ENCODE data around the gene SPCS3.
"Not testable (repeated sequence)": the region's sequence is repeated elsewhere in the genome, so short reads cannot be mapped to it uniquely, and the experiment has no call there.

SPCS3 gene

DNA sequence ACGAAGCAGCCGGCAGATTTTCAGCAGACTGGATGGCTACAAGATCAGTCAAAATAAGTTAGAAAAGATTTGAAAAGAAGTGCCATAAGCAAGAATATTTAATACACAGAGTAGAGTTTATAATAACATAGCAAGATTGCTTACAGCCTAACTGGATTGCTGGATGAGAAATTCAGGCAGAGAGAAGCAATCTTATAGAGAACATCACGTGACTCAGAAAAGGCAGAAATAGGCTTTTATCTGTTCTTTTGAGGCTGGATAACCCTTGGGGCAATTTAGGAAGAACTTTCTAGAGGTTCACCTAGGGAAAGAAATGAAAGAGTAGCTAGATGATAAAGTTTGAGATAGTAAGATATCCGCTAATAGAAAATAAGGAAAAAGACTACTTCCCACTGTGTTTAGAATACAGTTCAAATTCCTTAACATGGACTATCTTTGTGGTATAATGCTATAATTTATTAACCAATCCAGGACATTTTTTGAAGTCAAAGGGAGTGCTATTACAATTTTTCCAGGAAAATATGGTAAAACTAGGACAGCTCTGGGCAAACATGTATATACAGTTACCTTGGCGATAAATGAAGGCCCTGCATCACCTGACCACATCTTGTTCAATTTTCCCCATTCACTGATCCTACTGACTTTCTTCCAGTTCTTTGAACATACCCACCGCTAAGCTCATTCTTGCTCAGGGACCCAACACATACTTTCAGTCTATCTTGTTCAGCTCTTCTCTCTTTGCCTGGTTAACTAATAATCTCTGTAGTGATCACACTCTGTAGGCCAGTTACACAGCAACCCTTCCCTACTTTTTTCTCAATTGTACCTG lies 12.7 kb upstream of the SPCS3 start:
- FAIRE-seq = no peak

DNA sequence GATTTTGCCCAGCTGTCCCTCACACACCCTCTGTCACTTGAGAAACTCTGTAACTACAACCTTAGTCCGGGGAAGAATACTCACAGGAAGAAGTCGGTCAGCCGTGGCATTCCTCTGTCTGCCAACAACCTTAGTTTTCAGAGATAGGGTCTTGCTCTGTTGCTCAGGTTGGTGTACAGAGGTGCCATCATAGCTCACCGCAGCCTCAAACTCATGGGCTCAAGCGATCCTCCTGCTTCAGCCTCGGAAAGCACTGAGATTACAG lies 12.2 kb upstream of the SPCS3 start:
- FAIRE-seq = no peak

DNA sequence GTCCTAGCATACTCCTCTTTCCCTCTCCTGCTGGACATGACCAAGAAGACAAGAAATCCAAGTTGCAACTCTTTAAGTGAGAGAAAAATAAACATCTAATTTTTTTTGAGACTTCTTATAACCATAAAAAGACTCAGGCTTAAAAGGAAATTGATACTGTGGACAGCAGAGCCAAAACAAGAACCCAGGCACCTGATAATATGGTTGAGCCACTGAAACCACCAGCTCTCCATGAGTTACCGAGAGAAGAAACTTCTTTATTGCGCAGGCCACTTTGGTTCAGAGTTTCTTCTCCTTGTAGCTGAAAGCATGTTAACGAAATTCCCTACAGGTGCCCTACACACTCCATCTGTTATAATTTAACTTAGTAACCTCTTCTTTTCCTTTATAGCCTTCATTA lies 11.3 kb upstream of the SPCS3 start:
- no peak for FAIRE-seq

DNA sequence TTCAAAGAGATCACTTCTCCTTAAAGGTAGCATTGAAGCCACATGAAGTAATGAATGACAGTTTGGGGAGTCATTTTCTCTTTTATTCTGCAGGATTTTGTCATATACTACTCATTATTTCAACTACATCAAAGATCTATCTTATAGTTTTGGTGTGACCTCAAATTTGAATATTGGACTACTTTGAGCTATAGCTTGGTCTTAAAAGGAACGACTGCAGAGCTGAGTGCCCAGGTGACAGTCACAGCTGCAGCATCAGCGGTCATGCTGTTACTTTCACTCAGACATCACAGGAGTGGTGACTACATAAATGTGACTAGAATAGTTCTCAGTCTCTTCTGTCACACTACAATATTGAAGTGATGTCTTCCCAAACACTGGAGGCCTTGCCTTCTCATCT lies 10.7 kb upstream of the SPCS3 start:
- FAIRE-seq = no peak

DNA sequence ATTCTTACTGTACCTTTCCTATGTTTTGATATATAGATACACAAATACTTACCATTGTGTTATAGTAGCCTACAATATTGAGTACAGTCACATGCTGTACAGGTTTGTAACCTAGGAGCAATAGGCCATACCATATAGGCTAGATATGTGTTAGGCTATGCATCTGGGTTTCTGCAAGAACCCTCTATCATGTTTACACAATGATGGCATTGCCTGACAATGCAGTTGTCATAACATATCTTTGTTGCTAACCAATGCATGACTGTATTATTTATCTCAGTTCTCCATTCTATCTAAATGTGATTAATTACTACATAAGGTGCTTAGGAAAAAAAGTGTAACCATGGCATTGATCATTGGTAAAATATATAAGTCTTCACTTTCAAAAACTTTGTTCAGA lies 10.0 kb upstream of the SPCS3 start:
- no peak for FAIRE-seq

DNA sequence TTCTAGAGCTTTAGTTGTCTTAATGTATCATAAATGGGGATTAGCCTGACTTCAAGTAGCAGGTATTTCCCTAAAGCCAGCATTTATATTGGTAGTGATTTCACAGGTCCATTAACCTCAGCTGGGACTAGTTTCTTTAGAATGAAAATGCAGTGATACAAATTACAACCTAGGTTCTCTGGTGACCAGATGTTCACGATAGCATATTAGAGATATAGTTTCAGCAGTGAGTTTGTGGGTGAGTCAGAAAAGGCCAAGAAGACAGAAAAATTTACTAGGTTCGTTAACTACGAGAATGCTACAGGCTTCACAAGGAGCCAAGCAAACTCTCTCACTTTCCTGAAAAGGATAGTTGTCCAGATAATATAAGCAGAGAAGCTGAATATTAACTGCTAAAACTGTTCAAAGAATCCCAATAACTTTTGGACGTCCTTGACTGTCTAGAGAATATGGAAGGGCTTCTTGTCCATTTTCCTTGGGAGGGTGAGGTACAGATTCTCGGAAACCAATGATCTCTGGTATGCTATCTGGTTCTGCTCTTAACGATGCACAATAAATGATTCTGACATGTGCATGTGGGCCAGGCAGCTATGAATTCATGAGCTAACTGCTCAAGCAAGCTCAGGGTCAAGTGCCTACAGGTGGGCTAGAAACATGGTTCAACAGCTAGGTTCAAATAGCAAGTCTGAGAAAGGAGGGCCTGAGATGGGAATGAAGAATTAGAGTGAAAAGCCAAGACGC lies 6.0 kb upstream of the SPCS3 start:
- FAIRE-seq = no peak

DNA sequence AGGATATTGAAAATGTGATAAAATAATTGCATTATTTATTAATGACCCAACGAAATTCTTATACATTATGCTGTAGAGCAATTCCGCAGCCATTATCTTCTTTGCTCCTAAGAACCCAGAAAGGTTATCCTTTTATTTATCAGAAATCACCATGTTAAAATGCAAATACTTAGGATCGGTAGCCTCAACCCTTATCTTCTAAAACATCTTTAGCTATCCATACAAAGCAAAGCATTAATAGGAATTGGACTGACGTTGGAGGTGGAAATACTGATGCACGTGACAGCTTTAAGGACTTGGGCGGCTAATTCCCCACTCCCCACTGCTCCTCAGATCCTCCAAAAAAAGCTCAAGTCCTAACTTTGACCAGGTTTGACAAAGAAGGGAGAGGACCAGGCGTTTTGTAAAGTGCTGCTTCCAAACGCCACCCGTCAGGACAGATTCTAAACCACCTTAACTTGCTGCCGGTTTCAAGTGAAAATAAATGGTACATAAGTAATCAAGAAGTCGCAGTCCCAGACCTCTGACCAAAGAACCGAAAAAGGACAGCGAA lies 539 bp upstream of the SPCS3 start:
- FAIRE-seq = peak; percentile 69

DNA sequence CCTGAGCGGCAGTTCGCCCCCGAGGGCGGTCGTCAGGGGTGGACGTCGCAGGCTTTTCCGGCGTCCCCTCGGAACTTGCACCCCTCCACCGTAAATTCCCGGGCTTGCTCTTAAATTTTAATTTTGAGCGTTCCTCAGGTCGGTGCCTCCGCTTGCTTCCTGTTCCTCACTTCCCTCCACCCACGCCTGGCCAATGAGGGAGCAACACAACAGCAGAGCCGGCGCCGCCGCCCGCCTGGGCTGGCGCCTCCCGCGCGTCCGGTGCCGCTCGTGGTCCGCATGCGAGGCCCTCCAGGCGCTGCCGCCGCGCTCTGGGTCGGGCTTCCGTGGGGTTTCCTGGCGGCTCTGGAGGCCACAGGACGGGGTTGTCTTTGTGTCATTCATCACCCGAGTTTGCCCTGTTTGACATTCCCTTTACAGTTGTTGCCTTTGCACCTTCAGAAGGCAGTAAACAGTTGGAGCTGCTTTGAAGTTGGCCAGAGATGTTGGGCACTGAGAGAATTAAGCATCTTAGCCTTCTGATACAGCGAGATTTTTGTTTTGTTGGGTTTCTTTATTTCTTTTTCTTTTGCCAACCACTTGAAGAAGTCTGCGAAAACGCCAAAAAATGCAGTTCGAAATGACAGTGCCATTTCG lies 692 bp downstream of the SPCS3 start:
- no peak for FAIRE-seq

DNA sequence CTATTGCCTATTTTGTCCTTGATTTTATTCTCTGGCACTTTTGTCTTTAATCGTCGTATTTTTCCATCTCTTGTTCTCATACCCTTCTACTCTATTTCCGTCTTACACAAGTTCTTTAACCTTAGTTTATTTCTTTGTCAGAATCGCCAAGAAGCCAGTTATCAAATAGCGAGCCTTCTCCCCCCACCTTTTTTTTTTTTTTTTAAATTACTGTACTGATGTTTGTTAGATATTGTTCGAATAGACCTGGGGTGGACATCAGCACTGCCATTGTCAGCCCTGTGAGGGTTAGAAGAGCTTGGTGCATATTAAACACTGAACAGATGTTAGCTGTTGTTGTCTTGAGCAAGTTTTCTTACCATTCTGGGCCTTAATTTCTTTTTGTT lies 1.2 kb downstream of the SPCS3 start:
- FAIRE-seq = no peak

DNA sequence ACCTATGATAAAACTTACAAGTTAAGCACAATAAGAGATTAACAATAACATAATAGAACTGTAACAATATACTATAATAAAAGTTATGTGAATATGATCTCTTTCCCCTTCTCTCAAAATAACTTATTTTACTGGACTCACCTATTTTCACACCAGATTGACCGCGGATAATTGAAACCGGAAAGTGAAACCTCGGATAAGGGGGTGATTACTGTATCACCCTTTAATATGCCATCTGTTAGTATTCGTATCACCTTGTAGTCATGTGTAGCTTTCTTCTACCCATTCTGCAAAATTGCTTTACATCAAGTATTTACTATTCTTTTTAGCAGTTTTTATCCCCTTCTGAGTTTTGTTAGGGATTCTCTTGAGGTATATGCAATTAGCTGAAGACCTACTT lies 1.8 kb downstream of the SPCS3 start:
- peak; percentile 64 for FAIRE-seq

DNA sequence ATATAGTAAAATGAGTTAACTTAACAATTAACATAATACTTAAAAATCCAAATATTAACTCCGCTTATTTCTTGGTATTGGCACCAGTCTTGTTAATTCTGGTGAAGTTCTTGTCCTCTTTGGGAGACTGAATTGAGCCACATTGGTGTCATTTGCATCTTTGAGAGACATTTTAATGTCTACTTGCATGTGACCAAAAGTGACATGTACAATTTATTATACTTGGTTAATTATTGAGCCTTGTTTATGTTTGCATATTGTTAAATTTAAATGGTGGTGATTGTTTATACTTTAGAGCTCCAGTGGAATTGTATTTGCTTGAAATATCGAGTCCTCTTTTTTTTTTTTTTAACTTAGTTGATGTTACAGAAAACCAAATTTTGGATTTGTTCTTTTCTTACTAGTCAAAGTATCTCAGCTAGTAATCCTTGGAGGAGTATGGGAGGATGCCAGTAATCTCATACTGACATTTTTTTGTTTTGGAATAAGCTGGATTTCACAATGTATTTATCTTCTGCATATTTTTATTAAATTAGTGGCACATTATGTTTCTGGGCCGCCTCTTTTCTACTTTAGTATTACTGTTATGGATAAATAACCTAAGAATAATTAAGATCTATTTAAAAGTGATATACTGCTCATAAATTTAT lies 3.9 kb downstream of the SPCS3 start:
- FAIRE-seq = no peak

DNA sequence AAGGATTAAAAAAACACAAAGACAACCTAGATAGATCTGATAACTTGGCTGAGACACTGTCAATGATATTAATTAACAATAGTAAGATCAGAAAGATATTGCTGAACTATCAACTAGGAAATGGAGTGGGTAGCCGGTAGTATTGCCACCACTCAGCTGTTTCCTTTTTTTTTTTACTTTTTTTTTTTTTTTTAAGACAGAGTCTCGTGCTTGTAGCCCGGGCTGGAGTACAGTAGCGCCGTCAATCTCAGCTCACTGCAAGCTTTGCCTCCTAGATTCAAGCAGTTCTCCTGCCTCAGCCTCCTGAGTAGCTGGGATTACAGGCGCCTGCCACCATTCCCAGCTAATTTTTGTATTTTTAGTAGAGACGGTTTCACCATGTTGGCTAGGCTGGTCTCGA lies 5.1 kb downstream of the SPCS3 start:
- not testable (repeated sequence) for FAIRE-seq

DNA sequence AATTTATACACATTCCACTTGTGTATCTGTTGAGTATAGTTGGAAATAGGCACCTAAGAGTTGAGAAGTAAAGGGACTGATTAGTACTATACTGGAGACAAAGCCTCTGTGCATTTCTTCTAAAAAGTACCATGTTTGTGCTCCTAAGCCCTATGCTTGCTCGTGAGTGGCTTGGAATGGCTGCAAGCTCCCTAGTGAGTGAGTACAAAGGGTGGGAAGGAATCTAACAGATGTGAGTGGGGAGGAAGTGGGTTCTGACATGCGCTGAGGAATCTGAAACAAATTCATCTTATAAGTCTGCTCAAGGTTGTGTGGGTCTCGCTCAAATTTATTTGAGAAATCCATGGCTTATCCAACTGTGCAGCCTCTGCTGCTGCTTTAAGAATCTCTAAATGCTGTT lies 13.3 kb downstream of the SPCS3 start:
- no peak for FAIRE-seq

DNA sequence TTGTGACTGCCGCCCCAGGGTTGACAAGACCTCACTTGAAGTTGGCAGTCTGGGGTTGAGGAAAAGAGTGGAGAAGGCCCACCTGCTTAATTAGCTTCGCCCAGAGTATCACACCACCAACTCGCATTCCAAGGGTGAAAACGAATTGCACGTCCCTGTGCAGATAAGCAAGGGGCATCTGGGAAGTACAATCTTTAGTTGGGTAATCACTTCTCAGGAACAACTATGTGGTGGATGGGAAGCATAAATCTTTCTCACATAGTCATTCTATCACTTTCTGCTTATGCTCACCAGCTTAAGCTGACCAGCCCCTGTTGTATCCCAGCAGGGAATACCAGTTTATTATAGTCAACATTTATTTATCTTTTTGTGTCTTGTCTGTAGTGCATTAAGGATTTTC lies 14.3 kb downstream of the SPCS3 start:
- no peak for FAIRE-seq

DNA sequence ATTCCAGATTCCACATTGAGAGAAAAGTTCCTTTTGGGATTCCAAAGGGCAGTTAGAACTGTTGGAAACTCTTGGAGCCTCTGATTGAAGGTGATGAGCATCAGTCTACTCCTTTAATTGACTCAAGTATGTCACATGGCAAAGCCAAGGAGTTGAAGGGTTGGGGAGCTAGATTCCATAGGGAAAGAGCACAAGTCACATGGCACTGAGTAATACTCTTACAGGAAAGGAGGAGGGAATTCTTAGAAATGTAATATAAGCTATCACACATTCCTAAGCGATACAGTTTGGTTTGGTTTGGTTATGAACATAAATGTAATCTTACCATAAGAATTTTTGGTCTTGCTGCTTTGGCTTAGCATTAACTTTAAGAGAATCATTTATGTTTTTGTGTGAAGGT lies 15.7 kb downstream of the SPCS3 start:
- FAIRE-seq = no peak

DNA sequence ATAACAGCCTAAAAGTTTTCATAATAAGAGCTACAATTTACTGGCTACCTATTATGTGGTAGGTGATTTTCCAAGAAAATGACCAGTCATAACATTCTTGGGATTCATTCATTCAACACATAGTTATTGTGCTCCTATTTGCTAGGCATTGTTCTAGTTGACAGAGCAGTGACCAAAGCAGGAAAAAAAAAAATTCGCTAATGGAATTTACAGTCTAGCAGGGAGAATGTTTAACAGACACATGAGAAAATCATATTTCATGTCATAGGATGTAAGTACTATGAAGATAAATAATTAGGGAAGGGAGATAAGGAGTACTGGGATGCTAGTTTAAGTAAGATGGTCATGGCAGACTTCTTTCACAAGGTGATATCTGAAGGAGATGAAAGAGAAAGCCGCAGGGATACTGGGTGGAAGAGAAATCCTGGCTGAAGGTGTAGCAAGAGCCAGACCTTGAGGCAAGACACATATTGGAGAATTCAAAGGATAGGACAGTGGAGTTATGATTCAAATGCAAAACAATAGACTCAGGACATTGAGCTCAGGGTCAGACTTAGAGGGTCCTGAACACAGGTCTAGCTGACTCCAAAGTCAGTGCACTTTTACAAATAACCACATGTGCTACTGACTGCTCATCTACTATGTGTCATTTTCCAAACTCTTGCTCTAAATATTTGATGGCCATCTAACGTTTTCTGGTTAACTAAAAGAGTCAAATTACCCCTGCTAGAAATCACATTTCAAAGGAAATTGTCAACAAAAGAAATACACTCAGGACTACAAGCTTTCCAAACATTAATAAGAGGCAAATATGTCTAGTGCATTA lies 20.4 kb downstream of the SPCS3 start:
- no peak for FAIRE-seq

DNA sequence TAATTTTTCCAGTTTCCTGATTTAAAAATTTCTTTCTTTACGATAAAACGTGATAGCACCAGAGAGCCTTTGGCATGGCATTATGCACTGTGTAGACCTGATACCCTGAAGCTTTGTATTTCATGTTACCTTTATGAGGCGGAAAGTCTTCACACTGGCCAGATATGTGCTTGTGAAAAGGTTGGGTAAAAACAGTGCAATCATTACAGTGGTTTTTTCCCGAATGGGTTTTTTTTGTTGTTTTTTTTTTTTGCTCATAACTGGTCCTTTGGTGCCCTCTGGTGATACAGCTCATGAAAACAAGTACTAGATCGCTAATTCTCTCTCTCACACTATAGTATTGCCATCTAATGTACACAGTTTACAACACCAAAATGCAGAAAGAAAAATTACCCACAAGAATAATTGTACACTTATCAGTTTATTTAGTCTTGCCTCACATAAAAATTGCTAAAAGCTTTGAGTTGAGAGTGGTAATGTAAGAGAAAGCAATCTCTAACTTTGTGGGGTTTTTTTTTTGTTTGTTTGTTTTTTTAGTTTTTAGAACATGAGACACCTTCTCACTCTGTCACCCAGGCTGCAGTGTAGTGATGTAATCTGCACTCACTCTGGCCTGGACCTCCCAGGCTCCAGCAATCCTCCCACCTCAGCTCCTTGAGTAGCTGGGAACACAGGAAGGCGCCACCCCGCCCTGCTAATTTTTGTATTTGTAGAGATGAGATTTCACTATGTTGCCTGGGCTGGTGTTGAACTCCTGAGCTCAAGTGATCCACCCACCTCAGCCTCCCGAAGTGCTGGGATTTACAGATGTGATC lies 21.3 kb downstream of the SPCS3 start:
- peak; percentile 97 for FAIRE-seq

DNA sequence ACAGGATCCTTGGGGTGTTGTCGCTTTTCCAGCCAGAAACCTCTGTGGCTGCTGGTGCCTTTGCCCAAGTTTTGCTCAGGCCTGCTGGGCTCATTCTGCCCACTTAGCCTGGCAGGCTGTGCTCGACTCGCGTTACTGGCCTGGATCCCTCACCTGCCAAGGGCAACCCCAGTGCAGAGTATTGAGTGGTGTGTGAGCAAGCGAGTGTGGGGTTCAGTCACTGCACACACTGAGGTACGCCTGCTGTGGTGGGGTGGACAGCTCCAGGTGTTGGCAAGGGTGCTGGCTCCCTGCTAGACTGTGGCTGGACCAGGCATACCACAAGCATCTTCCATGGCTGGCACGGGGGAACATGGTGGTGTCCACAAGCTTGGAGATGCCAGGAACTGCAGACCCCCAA lies 22.6 kb downstream of the SPCS3 start:
- FAIRE-seq = no peak

DNA sequence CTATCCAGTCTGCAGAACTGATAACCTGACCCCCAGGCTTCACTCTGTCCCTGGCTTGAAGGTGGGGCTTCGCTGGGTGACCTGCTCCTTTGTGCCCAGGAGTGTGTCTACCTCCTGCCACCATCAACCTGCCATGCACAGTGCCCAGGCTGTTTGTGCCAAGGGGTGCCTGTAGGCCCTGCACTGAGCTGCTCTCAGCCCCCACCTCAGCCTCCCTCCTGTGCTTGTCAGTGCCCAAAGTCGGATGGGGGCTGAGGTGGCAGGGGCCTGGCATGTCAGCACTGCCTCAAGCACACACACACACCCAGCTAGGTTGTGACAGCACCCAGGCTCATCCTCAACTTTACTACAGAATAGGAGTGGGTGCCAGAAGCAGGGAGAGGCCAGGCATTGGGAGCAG lies 23.5 kb downstream of the SPCS3 start:
- FAIRE-seq = no peak

DNA sequence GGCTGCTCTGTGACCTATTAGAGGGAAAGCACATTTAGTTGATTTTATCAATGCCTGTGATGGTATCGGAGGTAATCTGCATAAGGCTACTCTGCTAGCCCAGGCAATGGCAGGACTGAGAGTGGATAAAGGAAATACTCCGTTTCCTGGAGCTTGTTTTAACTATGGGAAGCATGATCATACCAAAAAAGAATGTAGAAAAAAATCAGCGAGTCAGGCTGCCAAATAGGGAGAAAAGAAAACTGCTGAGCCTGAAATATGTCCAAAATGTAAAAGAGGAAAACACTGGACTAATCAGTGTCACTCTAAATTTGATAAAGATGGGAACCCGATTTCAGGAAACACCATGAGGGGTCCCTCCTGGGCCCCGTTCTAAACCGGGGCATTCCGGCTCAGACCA lies 25.6 kb downstream of the SPCS3 start:
- FAIRE-seq = not testable (repeated sequence)

DNA sequence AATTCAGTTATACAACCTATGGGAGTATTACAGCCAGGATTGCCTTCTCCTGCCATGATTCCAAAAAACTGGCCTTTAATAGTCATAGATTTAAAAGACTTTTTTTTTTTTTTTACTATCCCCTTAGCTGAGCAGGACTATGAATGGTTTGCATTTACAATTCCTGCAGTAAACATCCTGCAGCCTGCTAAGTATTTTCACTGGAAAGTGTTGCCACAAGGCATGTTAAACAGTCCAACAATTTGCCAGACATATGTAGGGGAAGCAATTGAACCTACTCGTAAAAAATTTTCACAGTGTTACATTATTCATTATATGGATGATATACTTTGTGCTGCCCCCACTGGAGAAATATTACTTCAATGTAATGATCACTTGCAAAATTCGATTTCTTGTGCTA lies 27.1 kb downstream of the SPCS3 start:
- FAIRE-seq = not testable (repeated sequence)

DNA sequence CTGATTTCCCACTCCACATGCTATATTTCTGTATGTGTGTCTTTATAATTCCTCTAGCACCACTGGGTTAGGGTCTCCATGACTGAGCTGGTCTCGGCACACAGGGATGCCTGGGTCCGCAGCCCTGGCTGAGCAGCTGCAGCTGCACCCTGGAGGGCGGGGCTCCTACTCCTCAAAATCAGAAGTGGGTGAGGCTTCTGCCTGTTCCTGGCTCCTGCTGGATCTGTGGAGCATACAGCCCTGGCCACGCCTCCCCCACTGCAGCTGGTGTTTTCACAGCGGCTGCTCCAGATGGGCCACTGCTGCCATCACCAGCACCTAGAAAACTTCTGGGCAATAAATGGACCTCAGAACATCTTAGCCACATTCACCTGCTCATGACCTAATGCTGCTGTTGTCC lies 30.9 kb downstream of the SPCS3 start:
- FAIRE-seq = no peak

All from islet of Langerhans (tissue), 1 donor.